GM19240 (cell line): ENCODE data around the gene RPE65.
"Not testable (repeated sequence)": the region's sequence is repeated elsewhere in the genome, so short reads cannot be mapped to it uniquely, and the experiment has no call there.

Source experiments
- DNase-seq: peaks from one replicate; pipeline ENCODE4 v3.0.0; 2011; ENCODE audit warnings: low spot score; ENCODE audit not compliant: insufficient read length

Gene RPE65

GRCh38 chr1:68449901-68450300, at the start of gene RPE65:
Gene RPE65, minus strand, starts transcription at chr1:68449954. Its CDS starts 49 bp downstream, at chr1:68449905.
- no peak for DNase-seq

DNA sequence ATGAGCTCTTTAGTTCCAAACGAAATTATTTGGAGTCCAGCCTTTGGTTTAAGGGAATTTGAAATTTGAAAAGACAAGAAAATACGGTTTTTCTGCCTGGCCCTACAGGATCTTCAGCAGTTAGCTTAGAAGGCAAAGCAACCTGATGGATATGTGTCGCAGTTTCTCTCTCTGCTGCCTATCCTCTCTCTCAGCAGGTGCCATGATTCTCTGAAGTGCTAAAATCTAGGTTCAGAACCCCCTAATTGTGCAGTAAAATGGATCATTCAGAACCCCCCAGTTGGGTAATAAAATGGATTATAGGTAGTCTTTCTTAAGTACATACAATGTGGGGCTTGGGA, 47.6 kb upstream of the RPE65 start:
- no peak for DNase-seq

GRCh38 chr1:68496680-68497357, 47.1 kb upstream of the RPE65 start, which contains the start of gene DEPDC1:
Gene DEPDC1, minus strand, starts transcription at chr1:68497082. Its CDS starts 83 bp downstream, at chr1:68496999.
- DNase-seq = peak; percentile 62

GRCh38 chr1:68495968-68496679, 46.4 kb upstream of the RPE65 start:
- no peak for DNase-seq

DNA sequence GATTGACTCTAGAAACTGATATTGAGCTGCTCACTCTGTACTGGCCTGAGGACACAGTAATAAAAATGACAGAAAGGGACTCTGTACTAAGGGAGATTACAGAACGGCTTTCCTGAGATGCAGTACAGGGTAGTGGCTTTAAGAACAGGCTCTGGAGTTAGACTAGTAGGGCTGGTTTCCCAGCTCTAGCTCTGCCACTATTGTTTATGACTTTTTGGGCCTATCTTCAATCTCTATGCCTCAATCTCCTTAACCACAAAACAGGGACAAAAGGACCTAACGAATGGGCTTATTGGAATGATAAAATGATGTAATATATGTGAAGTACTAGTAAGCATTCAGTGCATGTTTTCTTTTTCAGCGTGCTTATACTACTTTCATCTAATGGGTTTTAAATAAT, 45.8 kb upstream of the RPE65 start:
- DNase-seq = no peak

DNA sequence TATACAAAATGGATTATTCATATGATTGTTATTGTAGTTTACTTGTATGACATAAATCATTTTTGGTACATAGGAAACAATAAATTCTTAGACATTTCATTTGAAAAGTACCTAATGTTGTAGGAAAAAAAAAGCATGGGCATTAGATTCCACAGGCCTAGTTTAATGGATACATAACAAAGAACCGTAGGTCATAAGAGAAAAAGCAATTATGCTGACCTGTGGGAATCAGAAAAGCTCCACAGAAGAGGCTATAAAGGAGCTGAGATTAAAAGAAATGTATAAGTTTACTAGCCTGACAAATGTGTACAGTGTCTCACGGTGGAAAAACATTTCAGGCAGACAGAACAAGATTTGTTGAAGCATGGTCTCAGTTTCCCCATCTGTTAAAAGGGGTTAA, 43.4 kb upstream of the RPE65 start:
- DNase-seq = no peak

DNA sequence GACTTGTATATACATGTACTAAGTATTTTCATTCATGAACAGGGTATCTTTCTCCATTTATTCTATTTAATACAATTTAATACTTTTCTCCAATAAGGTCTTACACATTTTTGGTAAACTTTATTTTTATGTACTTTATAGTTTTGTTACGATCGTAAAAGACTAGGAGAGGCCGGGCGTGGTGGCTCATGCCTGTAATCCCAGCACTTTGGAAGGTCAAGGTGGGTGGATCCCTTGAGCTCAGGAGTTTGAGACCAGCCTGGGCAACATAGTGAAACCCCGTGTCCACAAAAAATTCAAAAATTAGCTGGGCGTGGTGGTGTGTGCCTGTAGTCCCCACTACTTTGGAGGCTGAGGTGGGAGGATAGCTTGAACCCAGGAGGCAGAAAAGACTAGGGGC, 42.5 kb upstream of the RPE65 start:
- not testable (repeated sequence) for DNase-seq

DNA sequence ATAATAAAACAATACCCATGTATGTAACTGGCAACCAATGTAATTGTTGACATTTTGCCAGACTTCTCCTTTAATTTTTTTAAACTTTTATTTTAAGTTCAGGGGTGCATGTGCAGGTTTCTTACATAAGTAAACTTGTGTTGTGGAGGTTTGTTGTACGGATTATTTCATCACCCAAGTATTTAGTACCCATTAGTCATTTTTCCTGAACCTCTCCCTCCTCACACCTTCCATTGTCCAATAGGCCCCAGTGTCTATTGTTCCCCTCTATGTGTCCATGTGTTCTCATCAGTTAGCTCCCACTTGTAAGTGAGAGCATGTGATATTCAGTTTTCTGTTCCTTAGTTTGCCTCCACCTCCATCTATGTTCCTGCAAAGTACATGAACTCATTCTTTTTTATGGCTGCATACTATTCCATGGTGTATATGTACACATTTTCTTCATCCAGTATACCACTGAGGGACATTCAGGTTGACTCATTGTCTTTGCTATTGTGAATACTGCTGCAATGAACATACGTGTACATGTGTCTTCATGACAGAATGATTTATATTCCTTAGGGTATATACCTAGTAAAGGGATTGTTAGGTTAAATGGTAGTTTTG, 40.4 kb upstream of the RPE65 start:
- DNase-seq = no peak

GRCh38 chr1:68485431-68486022, 35.8 kb upstream of the RPE65 start:
- DNase-seq = no peak

- DNase-seq = no peak
Measured at GRCh38 chr1:68484618-68485017, 34.9 kb upstream of the RPE65 start.

- DNase-seq = no peak
Measured at GRCh38 chr1:68481041-68481440, 31.3 kb upstream of the RPE65 start.

GRCh38 chr1:68479501-68479900, 29.7 kb upstream of the RPE65 start:
- DNase-seq = no peak

DNA sequence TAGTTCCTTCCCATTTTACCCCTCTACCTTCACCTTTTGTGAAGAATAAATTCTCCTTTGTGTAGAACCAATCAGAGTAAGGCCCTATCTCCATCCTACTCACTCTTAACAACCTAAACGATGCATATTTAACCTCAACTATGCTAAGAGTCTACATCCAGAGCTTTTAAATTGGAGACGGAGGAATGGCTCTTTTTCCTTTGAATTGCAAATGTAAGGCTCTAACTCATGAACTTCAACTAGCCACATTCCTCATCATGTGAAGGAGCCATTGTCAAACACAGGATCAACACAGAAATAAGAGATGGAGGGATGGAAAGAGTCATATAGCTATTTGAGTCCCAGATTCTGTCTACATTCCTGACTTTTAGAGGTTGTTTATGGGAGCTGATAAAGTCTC, 28.9 kb upstream of the RPE65 start:
- no peak for DNase-seq

DNA sequence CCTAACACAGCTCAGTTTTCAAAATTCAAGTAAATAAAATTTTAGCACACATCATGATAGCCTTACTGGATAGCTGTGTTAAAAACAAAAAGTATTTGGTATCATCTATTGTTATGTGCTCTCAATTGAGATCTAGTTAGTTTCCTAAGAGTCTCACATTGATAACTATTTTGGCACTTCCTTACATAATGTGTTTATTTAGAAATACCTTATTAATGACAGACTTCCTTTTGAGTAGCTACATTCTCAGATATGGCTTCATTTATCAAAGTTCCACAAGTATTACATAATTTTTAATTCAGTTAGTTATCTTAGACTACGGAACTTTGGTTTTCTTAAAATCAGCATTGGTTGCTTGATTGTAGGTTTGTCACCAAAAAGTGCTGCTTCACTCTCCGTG, 26.9 kb upstream of the RPE65 start:
- not testable (repeated sequence) for DNase-seq

- no peak for DNase-seq
Measured at GRCh38 chr1:68473060-68473459, 23.3 kb upstream of the RPE65 start.

- DNase-seq = no peak
Measured at GRCh38 chr1:68470388-68470970, 20.7 kb upstream of the RPE65 start.

DNA sequence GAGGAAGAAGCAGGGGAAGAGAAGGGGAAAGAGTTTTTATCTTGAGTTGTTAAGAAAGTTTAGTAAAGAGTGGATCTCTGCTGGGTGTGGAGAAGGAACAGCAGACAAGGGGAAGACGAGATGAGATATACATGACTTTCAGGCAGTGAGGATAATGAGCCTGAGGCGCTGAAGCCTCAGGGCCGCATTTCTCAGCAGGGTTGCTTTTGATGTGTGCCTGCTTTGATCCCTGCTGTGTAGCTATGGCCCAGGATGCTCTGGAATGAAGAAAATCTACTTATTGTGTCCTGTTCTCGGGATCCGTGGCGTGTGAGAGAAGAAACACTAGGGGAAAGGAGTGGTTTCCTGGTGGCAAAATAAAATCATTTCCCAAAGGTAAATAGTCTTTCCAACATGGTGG, 15.1 kb upstream of the RPE65 start:
- DNase-seq = no peak

- DNase-seq = no peak
Measured at GRCh38 chr1:68460935-68461334, 11.2 kb upstream of the RPE65 start.

DNA sequence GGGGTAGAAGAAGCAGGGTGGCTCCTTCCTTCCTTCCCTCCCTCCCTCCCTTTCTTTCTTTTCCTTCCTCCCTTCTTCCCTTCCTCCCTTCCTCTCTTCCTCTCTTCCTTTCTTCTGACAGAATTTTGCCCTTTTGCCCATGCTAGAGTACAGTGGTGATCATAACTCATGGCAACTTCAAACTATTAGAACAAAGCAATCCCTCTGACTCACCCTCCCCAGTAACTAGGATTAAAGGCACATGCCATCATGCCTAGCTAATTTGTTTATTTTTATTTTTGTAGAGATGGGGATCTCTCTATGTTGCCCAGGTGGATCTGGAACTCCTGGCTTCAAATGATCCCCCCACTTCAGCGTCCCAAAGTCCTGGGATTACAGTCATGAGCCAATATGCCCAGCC, 10.0 kb upstream of the RPE65 start:
- DNase-seq = no peak

DNA sequence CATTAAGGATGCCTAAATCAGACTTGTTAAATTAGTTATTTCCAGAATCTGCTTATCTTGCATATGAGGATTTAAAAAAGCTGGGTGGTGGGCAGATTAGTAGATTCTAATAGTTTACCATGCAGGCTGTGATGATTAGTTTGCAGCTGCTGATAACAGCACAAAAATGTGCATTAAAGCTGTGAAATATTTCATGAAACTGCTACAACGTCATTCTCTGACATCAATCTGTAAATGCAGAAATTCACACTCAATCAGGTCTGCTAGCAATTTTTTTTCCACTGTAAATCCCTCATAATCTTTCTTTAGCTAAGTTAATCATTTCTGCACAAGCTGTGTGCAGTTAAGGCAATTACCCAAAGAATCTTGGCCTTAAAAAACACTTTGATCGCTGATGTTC, 9.3 kb upstream of the RPE65 start:
- DNase-seq = no peak

DNA sequence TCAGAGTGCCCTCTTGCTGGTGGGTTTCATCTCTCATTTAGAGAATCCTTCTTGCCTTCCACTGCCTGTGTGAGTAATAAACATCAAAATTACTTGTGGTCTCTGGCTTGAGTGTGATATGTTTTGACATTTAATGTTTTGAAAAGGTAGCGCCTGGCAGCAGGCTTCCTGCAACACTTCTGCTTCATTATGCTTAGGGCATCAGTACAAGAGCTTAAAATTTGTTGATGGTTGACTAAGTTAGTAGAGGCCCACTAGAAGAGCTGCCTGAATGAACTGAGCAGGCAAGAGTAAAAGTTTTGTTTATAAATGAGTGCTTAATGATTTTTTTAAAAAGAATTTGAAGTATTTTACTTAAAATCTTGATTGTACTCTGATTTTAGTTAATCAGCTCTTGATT, 6.4 kb upstream of the RPE65 start:
- DNase-seq = no peak

- DNase-seq = no peak
Measured at GRCh38 chr1:68454534-68454933, 4.8 kb upstream of the RPE65 start.
